Stomach (tissue), 9 donors: ENCODE measurements around the gene LEMD3. TPM values are rescaled to one million over a fixed set of nuclear protein-coding genes. Genes with fewer than 3 reads are reported as not detected.
A peak's percentile ranks its signal among the peaks of the same experiment; 100 is the strongest.

ENCODE experiments used
- DNase-seq, 2 donors: peaks; one replicate each; pipeline versions ENCODE4 v3.0.0 to v3.0.0-alpha.2; 2013 to 2019
- H3K27ac ChIP-seq, 5 donors: fragments of 200-600 bp in 4 of 5; sonication (generic) in 4 of 5; one replicate each; pipeline ENCODE4 v1.5.1; 2013 to 2019; ENCODE audit warnings: mild to moderate bottlenecking in 1 of 5, moderate library complexity in 1 of 5
- H3K27me3 ChIP-seq, 3 donors: fragments of 200-600 bp; sonication (generic); one replicate each; pipeline ENCODE4 v1.5.1; 2017 to 2019; ENCODE audit warnings: mixed run types in 1 of 3
- H3K36me3 ChIP-seq, 4 donors: fragments of 200-600 bp; sonication (generic); 1 replicate in 3 of 4; 2 replicates in 1 of 4; pipeline ENCODE4 v1.5.1; 2016 to 2019
- H3K4me1 ChIP-seq, 4 donors: fragments of 200-600 bp; sonication (generic); one replicate each; pipeline ENCODE4 v1.5.1; 2016 to 2019
- H3K4me3 ChIP-seq, 4 donors: fragments of 200-600 bp; sonication (generic) in 3 of 4; one replicate each; pipeline ENCODE4 v1.5.1; 2016 to 2019; ENCODE audit warnings: mild to moderate bottlenecking in 1 of 4
- H3K9me3 ChIP-seq, 4 donors: fragments of 200-600 bp; sonication (generic); one replicate each; pipeline ENCODE4 v1.5.1; 2016 to 2019
- CTCF ChIP-seq, 7 experiments: fragments of 450-650 bp in 4 of 7; fragments of 200-600 bp in 3 of 7; sonication (generic) in 3 of 7; IDR thresholded peaks; one replicate each; pipeline ENCODE4 v1.5.1; 2016 to 2019; ENCODE audit warnings: antibody characterized with exemption in 7 of 7, control low read depth in 2 of 7, mild to moderate bottlenecking in 1 of 7
- EP300 ChIP-seq: sonication (generic); formaldehyde crosslinking; IDR thresholded peaks from one replicate; pipeline ENCODE4 v1.6.1; 2017; ENCODE audit warnings: antibody characterized with exemption
- POLR2A ChIP-seq, 4 donors: fragments of 450-650 bp; IDR thresholded peaks; one replicate each; pipeline ENCODE4 v1.6.1; 2016; ENCODE audit warnings: antibody characterized with exemption in 4 of 4, control low read depth in 2 of 4, mild to moderate bottlenecking in 1 of 4, moderate library complexity in 1 of 4
- POLR2AphosphoS5 ChIP-seq, 3 donors: sonication (generic); formaldehyde crosslinking; IDR thresholded peaks; one replicate each; pipeline ENCODE4 v1.6.1; 2016; ENCODE audit warnings: antibody characterized with exemption in 3 of 3
- WGBS, 5 donors: extraction: QIAGEN DNeasy Blood & Tissue Kit in 3 of 5; methylation state at CpG; one replicate each; pipeline versions ENCODE4 v1.1.5 to v1.1.7; 2013 to 2018; 5-methylcytosine and 5-hydroxymethylcytosine counted together
- intact Hi-C: fragments of 100-400 bp; cut with DNase I; formaldehyde crosslinking; loops from one replicate; pipeline ENCODE4 v1.15.1; 2023; ENCODE audit warnings: low total_unique reads
- polyA plus RNA-seq, 3 donors: library from polyadenylated mRNA; stranded (reverse); fragments of 200-250 nt; gene quantifications; one replicate each; pipeline ENCODE4 v1.2.3, GENCODE V29; 2013
- total RNA-seq, 5 donors: library from RNA; depleted of rRNA; stranded (reverse); fragments of >200 nt; gene quantifications; one replicate each; pipeline versions ENCODE4 v1.1.0 to v1.2.3, GENCODE V29; 2014 to 2016
- donor health status: healthy with polysubstance abuse.
- donor health status: Bipolar disorder and iron deficiency.
- donor health status: healthy.

LEMD3 gene
- total and polyA plus RNA-seq, 8 donors, result 2.7 to 230 (median 18.9) TPM

DNA sequence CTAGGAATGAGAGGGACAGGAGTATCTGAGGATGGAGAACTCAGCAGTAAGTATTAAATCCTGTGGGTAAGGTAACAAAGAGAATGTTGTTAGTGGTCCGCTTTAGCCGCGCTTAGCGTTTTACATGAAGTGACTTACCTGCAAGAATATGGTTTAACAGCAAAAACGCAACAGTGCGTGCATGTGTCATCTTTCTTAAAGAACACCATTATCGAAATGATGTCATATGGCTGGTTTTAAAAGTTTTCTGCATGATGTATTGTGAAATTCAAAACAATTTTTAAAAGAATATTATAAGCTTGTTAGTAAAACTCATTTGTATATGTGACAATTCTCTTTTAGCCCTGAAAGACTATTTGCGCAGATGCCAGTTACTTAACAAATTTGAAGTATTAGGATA lies 1.7 kb downstream of the LEMD3 start:
- intact Hi-C loops, result no loop called here
- peak overlapping the region; percentile 86 to 99 (median 96) for H3K4me3 ChIP-seq
- TF ChIP-seq CTCF (IDR thresholded peaks at IDR 0.05), result no peak
- no peak for TF ChIP-seq POLR2A (IDR thresholded peaks at IDR 0.05)
- no peak for TF ChIP-seq POLR2AphosphoS5 (IDR thresholded peaks at IDR 0.05)
- no peak for TF ChIP-seq EP300
- H3K4me1 ChIP-seq, result peaks cover 35 to 64% (median 56%) of the 10 kb centered on the region in 4 donors
- no peaks in the 10 kb centered on the region for H3K27me3 ChIP-seq
- peaks cover 0 to 9% (median 0%) of the 10 kb centered on the region in 4 donors for H3K36me3 ChIP-seq
- no peak for DNase-seq
- no peaks in the 10 kb centered on the region for H3K9me3 ChIP-seq
- WGBS, 5 donors, result 28 to 61% (median 48%) methylated on average over 8 of the region's 8 CpGs
- peak overlapping the region in 1 of 5 donors; percentile 93 for H3K27ac ChIP-seq

DNA sequence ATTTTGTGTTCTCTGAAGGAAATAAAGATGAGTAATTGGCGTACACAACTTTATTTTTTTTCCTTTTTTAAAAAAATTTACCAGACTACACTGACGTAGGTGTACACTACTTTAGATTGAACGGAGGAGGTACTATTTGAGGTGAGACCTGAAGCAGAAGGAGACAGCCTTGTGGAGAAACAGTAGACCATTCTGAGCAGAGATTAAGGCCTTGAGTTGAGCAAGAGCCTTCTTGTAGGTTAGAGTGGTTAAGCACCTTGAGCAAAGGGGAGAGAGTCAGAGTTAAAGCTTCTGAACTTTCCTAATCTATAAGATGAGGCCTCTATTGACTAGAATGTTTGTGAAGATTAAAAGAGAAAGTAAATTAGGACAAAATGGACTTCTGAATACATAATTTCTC lies 2.5 kb downstream of the LEMD3 start:
- Histone ChIP-seq H3K9me3 (no peaks in the 10 kb centered on the region), H3K4me3 (peak overlapping the region; percentile 86 to 99 (median 96)), H3K27me3 (no peaks in the 10 kb centered on the region), H3K4me1 (peaks cover 35 to 70% (median 56%) of the 10 kb centered on the region in 4 donors), H3K27ac (no peak overlapping the region), H3K36me3 (peaks cover 0 to 13% (median 0%) of the 10 kb centered on the region in 4 donors)
- DNase-seq, result no peak
- 37 to 56% (median 45%) methylated on average over 3 of the region's 3 CpGs for WGBS, 5 donors
- TF ChIP-seq CTCF (IDR thresholded peaks at IDR 0.05) (no peak), EP300 (no peak), POLR2AphosphoS5 (IDR thresholded peaks at IDR 0.05) (no peak), POLR2A (IDR thresholded peaks at IDR 0.05) (no peak)
- intact Hi-C loops, result no loop called here

DNA sequence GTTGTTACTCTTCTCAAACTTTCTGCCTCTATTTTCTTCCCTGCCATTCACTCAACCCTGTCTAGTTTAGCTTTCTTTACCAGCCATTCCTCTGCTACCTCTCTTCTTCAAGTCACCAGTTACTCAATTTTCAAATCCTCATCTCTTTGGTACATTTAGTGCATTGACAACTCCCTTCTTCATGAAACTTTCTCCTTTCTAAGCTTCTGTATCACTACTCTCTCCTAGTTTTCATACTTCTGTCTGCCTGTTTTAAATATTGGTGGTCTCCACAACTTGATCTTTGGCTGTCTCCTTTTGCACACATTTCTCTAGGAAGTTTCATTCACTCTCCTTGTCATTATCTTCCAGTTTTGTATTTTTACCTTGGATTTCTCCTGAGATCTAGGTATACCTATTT lies 6.0 kb downstream of the LEMD3 start:
- H3K27ac ChIP-seq, result no peak overlapping the region
- intact Hi-C loops, result no loop called here
- no peaks in the 10 kb centered on the region for H3K27me3 ChIP-seq
- H3K36me3 ChIP-seq, result peaks cover 0 to 22% (median 2%) of the 10 kb centered on the region in 4 donors
- no peak overlapping the region for H3K4me3 ChIP-seq
- H3K9me3 ChIP-seq, result no peaks in the 10 kb centered on the region
- H3K4me1 ChIP-seq, result peaks cover 31 to 73% (median 48%) of the 10 kb centered on the region in 4 donors
- TF ChIP-seq POLR2A (IDR thresholded peaks at IDR 0.05) (no peak), POLR2AphosphoS5 (IDR thresholded peaks at IDR 0.05) (no peak), EP300 (no peak), CTCF (IDR thresholded peaks at IDR 0.05) (no peak)
- no peak for DNase-seq

- intact Hi-C loops, result no loop called here
- H3K36me3 ChIP-seq, result peaks cover 0 to 9% (median 2%) of the 10 kb centered on the region in 4 donors
- peaks cover 9 to 64% (median 28%) of the 10 kb centered on the region in 4 donors for H3K4me1 ChIP-seq
- no peaks in the 10 kb centered on the region for H3K9me3 ChIP-seq
- H3K27ac ChIP-seq, result no peak overlapping the region
- DNase-seq, result peak in 1 of 2 donors; percentile 10
- no peaks in the 10 kb centered on the region for H3K27me3 ChIP-seq
- 25 to 47% (median 33%) methylated on average over 3 of the region's 3 CpGs for WGBS, 5 donors
- no peak overlapping the region for H3K4me3 ChIP-seq
- TF ChIP-seq POLR2A (IDR thresholded peaks at IDR 0.05), result no peak
- TF ChIP-seq POLR2AphosphoS5 (IDR thresholded peaks at IDR 0.05), result no peak
- TF ChIP-seq CTCF (IDR thresholded peaks at IDR 0.05), result no peak
- no peak for TF ChIP-seq EP300
Measured at GRCh38 chr12:65182012-65182739, 12.8 kb downstream of the LEMD3 start.
